Kidney epithelial cell (primary cell): ENCODE data around the gene CD46. TPM values are rescaled to one million over a fixed set of nuclear protein-coding genes. Genes with fewer than 3 reads are reported as not detected.

Experiments
- DNase-seq: peaks from one replicate; pipeline ENCODE4 v3.0.0-alpha.2; 2010; ENCODE audit warnings: low read depth
- H3K27me3 ChIP-seq: 2 replicates; pipeline ENCODE4 v1.6.0; 2011; ENCODE audit warnings: low read length; ENCODE audit not compliant: control insufficient read depth, insufficient read depth
- H3K36me3 ChIP-seq: 2 replicates; pipeline ENCODE4 v1.5.1; 2011; ENCODE audit warnings: low read length; ENCODE audit not compliant: control insufficient read depth, insufficient read depth
- H3K4me3 ChIP-seq: 2 replicates; pipeline ENCODE4 v1.5.1; 2011; ENCODE audit warnings: low read depth, mild to moderate bottlenecking, control low read depth, low read length
- total RNA-seq: library from RNA; depleted of rRNA; stranded (reverse); fragments of >200 nt; gene quantifications from 2 replicates; pipeline ENCODE4 v1.2.3, GENCODE V29; 2015
- TF ChIP-seq, protein P1 (sequence below): IDR thresholded peaks from 2 replicates; pipeline ENCODE4 v1.5.1; 2011; ENCODE audit warnings: mild to moderate bottlenecking, moderate library complexity, low read length, control low read depth, inconsistent platforms; ENCODE audit not compliant: insufficient read depth, poor library complexity, severe bottlenecking

The CD46 gene
- total RNA-seq, 1 donor from 2014 or later, result 138 TPM

DNA sequence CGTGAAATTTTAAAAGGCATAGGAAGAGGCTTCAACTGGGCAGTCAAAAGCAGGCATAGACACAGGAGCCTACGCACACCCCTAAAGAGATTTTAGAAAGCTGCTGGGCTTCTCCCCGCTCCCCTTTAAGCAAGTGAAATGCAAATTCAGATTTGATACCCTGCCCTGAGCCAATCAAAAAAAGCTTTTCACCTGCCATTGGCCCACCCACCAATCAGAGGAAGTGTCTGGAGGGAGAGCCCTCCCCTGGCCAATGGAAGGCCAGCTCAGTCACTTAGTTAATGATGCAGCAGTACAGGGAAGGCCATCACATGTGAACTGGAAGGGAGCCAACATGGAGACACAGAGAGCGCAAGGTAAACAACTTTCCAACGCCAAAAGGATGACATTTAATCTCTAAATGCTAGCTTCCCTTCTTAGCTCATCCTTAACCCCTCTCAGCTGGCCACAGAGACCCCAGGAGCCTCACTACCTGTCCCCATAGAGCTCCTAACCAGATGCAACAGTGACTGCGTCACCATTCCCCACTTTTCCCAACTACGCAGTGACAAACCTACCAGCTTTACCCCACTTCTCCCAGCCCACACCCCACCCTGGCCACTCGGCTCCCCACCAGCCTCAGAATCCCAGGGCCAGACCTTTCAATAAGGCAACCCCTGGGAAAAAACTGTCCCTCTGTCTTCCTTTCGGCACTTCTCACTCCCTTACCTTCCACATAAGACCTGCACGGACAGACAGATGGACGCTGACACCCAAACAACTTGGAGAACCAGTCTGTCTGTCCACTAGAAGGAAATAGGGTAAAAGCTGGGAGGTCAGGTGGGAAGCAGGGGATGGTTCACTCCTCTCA is 71.0 kb downstream of the CD46 start:
- DNase-seq, result no peak
- H3K36me3 ChIP-seq, result no peaks in the 10 kb centered on the region
- peaks cover 2% of the 10 kb centered on the region for H3K27me3 ChIP-seq
- TF ChIP-seq, protein P1, sequence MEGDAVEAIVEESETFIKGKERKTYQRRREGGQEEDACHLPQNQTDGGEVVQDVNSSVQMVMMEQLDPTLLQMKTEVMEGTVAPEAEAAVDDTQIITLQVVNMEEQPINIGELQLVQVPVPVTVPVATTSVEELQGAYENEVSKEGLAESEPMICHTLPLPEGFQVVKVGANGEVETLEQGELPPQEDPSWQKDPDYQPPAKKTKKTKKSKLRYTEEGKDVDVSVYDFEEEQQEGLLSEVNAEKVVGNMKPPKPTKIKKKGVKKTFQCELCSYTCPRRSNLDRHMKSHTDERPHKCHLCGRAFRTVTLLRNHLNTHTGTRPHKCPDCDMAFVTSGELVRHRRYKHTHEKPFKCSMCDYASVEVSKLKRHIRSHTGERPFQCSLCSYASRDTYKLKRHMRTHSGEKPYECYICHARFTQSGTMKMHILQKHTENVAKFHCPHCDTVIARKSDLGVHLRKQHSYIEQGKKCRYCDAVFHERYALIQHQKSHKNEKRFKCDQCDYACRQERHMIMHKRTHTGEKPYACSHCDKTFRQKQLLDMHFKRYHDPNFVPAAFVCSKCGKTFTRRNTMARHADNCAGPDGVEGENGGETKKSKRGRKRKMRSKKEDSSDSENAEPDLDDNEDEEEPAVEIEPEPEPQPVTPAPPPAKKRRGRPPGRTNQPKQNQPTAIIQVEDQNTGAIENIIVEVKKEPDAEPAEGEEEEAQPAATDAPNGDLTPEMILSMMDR, result no peak
- H3K4me3 ChIP-seq, result no peak overlapping the region

DNA sequence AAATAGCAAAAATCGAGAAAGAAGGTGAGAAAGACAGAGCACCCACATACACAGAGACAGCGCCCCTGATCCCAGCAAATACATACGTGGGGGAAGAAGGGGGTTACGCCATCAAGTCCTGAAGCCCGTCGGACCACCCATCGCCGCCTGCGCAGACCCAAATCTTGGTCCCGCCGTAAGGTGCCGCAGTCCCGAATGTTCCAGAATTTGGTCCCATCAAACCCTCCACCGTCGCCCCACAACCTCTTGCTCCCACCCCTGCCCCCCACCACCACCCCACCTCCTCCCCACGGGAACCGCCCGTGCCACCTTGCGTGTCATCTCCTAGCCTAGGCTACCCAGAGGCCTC is 71.7 kb downstream of the CD46 start:
- no peak for DNase-seq
- H3K27me3 ChIP-seq, result peaks cover 2% of the 10 kb centered on the region
- no peak overlapping the region for H3K4me3 ChIP-seq
- TF ChIP-seq, protein P1, result no peak
- no peaks in the 10 kb centered on the region for H3K36me3 ChIP-seq

DNA sequence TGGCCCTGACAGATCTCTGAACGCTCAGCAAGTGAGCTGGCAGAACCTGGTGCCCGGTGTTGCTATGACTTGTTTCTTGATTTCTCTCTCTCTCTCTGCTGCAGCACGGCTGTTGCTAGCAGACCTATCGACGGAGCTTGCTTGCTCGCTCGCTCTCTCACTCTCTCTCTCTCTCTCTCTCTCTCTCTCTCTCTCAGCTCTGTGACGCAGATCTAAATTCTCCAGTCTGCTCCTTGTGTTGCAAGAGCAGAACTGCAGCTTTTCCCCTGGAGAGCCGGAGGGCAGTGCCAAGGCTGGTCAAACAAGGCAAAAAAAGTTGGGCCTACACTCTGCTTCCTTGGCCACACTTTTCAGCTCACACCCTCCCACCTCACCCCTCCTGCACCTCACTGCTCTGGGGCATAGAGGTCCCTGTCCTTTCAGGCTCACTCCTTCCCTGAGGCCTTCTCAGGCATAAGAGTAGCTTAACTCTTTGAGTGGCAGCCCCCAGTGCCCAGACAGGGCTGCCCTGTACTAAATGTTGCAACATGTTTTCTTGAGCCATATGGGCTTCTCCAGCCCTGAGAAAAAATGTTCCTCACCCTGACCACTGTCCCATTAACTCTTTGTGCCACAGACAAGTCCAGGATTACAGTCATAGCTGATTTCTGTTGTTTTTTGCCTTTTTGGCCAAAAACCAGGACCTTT is 72.2 kb downstream of the CD46 start:
- DNase-seq, result peak; percentile 93
- Histone ChIP-seq H3K27me3 (peaks cover 2% of the 10 kb centered on the region), H3K36me3 (no peaks in the 10 kb centered on the region), H3K4me3 (no peak overlapping the region)
- TF ChIP-seq, protein P1, result peak; percentile 64

DNA sequence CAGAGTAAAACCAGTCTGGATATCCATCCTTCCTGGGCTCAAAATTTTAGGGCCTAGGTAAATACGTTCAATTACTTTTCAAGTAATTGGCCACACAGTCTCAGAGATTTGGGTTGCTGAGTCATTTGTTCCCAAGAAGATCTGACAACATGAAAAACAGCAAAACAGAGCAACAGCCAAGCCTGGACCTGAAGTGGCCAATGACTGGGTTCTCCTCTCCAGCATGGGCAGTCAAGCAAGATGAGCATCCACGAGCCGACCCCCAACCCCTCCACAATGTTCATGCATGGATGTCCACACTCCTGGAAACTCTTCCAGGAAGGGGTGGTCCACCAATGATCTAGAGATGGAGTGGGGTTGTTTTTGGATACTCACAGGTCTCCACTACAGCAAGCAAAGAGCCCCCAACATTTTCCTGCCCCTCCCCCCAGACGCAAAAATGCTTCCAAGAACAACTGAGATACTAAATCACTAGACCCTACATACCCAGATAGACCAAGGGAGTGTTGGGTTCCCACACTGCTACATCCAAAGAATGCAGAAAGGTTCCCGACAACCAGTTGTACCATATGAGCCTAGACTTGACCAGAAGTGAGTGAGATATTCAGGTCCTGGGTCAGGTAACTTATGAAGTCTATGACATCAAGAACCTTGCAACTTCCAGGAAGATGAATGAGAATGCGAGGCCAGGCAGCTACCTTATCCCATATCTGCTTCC is 73.0 kb downstream of the CD46 start:
- Histone ChIP-seq H3K4me3 (no peak overlapping the region), H3K27me3 (peaks cover 2% of the 10 kb centered on the region), H3K36me3 (no peaks in the 10 kb centered on the region)
- TF ChIP-seq, protein P1, result no peak
- DNase-seq, result no peak

DNA sequence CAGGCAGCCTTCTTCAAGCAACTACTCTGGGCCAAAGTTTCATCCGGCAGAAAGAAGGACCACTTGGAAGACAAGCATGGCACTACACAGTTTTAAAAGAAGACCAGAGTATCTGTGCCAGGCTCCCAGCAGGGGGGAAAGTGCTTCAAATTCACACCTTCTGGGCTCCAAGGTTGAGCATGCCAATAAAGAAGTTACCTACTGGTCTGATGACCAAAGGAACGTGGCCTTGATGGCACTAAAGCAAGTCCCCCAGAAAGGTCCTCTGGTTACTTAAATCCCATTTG is 73.5 kb downstream of the CD46 start:
- DNase-seq, result no peak
- TF ChIP-seq, protein P1, result no peak
- Histone ChIP-seq H3K4me3 (no peak overlapping the region), H3K27me3 (peaks cover 2% of the 10 kb centered on the region), H3K36me3 (no peaks in the 10 kb centered on the region)
